Stimulated activated CD4-positive, alpha-beta T cell treated with anti-CD3 and anti-CD28 coated beads, Interleukin-15, amount 100 ng/mL, for 1 hour (primary cell): ENCODE results near the gene FSIP1.

ENCODE experiments used
- DNase-seq, 2 donors: peaks; one replicate each; pipeline ENCODE4 v3.0.0-alpha.2; 2020; ENCODE audit warnings: low read depth in 1 of 2, low spot score in 1 of 2

FSIP1 gene

DNA sequence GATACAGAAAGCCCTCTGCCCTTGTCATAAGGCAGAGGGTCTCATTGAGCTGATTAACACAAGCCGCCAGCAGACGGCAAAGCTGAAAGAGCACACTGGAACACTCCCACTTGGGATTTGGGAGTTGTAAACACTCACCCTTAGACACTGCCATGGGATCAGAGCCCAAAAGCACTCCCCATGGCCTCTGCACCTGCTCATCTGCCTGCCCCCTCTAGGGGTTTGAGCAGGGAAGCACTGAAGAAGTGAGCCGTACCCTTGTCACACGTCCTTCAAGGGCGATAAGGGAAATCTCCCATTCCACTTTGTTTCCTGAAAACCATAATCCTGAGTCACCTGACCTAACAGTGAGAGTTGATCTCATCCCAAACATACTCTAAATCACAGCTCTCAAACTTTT is 14.7 kb downstream of the FSIP1 start:
- DNase-seq: no peak

DNA sequence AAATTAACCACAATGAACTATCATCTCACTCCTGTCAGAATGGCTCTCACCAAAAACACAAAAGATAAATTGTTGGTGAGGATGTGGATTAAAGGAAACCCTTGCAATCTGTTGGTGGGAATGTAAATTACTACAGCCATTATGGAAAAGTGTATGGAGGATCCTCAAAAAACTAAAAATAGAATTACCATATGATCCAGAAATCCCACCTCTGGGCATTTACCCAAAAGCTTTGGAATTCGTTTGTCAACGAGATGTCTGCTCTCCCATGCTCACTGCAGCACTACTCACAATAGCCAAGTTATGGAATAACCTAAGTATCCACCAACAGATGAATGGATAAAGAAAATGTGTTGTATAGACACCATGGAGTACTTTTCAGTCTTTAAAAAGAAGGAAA is 21.6 kb downstream of the FSIP1 start:
- DNase-seq: no peak

DNA sequence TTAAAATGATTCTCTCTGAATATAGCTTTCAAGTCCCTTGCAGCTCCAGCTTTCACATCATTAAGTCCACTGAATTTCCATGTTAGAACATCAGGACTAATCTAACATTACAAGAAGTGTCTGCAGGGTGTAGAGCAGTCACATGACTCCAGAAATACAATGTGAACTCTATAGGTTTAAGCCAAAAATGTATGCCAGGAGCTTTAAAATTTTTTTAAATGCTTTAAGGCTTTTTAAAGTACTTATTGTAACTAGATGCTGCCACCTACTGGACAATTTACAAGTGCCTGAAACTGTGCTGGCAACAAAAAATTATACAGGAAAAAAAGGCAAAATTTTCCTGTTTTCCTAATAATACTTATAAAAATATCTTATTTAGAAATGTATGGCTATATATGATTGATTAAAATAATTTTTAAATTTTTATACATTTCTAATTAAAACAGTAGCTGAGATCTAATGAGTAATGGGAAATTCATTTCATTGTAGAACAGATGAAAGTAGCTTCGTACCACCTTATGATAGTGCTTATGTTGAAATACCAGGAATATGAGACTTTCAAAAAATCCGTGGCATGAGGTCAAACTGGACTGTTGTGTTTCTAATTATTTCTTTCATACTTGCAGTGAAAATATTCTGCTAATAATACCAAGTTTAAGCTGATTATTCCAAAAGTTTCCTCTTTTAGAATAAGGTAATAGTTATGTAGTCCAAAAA is 25.7 kb downstream of the FSIP1 start:
- DNase-seq: no peak

DNA sequence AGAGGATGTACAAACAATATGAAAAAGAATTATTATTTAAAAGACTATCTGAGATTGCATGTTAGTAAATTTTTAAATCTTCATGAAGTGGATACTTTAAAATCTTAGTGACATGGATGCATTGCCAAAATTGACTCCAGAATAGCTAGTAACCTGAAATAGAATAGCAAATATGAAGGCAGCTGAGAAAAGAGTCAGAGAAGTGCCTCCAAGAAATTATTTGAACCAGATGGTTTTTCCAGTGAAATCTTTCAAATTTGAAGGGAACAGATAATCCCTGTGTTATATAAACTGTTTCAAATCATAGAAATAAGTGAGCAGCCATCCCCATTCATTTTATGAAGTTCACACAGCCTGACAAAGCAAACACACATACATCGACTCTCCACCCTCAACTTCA is 29.6 kb downstream of the FSIP1 start:
- DNase-seq: no peak

DNA sequence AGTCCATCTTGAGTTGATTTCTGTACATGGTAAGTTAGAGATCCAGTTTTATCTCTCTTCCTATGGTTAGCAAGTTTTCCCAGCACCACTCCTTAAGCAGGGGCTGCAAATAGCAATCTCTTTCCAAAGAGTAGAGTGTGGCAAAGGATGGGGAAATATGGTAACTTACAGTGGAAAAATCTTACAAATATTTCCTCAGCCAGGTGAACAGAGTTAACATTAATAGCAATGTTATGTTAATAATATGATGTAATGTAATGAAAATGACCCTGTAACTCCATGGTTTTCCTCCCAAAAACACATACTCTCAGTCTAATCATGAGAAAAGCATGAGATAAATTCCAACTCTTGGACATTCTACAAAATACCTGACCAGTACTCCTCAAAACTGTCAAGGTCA is 30.4 kb downstream of the FSIP1 start:
- DNase-seq: no peak

DNA sequence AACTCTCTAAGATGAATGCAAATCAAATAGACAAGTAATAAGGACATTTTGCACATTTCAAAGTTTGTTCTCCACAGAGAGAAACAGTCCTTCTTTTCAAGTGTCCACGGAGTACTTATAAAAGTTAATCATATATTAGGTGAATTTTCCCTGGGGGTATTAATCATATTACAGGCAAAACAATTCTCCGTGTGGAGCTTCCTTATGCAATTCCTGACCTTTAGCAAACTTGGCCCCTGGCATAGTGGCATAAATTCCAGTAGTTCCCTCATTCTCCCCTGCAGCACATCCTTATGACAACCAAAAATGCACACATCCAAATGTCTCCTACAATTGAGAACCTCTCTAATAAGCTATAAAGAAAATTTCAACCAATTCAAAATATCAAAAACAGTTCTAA is 34.4 kb downstream of the FSIP1 start:
- DNase-seq: no peak

DNA sequence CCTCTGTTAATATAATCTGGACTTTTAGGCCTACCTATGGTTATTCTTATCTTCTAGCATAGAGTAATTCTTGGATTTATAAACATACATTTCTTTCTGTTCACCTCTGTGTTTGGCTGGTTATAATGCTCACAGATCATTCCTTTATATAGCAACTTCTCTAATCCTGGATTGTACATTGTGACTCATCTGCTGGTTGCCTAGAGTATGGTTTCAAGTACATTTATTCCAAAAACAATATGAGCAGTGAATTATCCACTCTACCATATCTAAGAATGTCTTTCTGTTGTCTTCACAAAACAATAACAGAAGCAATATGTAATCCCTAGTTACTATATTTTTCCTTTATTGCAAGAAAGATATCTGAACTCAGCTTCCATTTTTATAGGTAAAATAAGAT is 35.3 kb downstream of the FSIP1 start:
- no peak for DNase-seq

DNA sequence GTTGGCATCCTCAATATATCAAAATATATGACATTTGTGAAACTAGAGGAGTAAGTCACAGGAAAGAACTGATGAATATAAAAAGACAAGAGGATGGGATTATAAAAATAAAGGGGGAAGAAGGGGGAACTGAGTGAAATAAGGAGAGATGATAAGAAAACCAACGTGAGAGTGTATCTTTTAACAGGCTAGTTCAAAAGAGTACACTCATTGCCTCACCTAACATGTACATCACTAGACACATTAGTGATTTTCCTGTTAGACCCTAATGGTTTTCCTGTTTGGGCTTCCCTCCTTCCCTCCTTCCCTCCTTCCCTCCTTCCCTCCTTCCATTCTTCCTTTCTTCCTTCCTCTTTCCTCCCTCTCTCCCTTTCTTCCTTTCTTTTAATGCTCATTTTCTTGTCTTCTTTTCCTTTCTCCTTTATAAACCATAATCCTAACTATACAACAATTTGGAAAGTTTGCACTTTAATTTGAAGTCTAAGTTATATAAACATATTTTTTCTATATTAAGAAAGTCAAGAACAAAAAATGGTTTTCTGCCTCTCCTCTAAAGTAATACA is 35.8 kb downstream of the FSIP1 start:
- DNase-seq: no peak

DNA sequence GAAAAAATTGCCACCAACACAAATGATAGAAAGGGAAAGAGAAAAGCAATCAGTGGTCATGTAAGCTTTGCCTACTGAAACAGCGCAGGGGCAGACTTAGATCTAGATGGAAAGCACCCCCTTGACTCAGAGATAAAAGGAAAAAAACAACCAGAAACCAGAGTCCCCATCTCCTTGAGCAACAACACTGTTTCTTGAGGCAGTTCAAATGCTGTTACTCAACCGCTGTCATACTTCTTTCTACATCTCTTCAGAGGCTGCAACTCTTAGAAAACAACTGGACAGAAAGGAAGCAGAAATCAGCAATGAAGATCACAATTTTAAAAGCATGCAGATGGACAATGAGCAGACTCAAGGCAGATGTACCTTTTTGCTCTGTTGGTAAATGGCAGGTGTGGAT is 36.5 kb downstream of the FSIP1 start:
- DNase-seq: no peak

DNA sequence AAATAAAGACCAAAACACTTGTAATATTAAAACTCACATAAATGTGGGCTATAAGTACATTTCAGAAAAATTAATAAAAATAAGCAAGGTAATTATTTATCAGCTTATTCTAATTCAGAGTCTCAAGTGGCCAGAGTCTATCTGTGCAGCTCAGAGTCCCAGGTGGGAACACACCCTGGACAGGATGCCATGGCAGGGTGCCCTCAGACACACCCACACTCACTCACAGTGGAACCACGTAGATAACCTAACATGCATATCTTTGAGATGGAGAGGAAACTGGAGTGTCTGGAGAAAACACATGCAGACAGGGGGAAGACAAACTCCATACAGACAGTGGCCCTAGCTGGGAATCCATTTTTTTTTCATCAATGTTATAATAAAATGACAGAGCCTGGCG is 37.2 kb downstream of the FSIP1 start:
- DNase-seq: no peak

DNA sequence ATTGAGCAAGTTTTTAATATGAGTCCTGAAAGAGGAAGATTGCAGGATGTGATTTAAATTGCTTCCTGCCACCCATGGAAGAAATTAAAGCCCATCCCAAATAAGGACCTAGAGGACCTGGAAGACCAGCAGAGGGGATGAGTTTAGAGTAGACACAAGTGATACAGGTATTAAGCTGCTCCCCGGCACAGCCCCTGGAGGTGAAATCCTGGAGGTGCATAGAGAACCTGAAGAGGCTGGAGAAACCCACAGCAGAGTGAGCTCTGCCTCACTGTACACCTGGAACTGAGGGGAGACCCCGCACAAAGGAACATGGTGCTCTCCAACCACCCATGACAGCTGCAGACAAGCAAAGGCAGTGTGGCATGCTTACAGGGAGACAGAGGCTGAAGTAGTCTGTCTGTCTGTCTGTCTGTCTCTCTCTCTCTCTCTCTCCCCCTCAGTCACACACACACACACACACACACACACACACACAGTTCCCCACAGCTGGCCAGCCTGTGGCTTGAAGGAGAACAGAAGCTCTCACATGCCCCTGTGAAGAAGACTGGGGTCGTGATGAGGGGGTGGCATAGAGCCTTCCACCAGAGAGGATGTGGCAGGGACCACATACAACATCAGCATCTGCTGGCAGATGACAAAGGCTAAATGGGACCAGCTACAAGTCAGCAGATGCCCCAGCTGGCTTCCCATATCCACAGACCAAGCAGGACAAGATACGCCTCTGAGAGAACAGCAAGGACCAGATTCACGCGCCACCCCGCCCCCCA is 38.1 kb downstream of the FSIP1 start:
- DNase-seq: no peak

DNA sequence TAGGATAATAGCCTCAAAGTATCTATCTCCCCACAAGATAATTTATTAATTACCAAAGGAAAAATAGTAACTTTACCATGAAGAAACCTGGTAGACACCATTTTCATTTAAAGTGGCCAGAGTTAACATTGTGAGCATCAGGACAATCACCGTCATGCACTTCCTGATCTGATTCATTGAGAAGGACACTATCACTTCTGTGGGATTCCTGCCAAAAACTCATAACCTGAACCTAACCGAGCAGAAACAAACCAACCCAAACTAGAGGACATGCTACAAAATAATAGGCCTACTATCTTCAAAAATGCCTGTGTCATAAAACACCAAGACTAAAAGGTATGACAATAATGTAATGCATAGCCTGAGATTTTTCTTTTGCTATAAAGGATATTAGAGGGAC is 39.0 kb downstream of the FSIP1 start:
- no peak for DNase-seq

DNA sequence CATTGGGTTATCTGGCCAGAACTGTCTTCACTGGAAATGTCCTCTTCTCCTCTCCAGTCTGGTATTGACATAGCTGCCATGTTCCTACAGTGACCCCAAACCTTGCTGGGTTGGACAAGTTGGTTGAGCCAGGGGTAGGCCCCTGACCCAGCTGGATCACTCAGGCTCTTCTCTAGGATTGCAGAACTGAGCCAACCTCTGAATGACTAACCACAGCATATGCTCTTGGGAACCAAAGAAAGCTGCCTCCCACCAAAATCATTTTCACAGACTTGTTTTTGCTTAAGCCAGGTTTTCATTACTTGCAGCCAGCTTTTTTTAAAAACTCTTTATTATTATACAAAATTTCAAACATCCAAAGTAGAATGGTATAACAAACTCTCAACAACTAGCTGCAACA is 41.4 kb downstream of the FSIP1 start:
- DNase-seq: no peak

DNA sequence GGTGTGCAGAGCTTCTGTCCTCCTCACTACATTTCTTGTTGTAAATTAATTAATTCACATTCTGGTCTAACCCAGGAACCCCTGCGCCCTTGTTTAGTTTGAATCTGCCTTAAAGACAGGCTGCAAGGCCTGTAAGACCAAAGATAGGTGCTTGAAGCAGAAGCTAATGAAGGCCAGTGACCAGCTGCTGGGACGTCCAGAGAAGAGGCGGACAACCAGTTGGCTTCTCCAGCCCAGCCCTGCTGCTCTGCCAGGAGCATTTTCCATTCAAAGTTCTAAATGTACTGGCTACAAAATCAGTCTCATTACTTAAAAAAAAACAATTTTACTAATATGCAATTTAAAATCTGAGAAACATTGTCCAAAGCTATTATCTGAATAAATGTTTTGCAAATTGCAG is 43.6 kb downstream of the FSIP1 start:
- DNase-seq: no peak

DNA sequence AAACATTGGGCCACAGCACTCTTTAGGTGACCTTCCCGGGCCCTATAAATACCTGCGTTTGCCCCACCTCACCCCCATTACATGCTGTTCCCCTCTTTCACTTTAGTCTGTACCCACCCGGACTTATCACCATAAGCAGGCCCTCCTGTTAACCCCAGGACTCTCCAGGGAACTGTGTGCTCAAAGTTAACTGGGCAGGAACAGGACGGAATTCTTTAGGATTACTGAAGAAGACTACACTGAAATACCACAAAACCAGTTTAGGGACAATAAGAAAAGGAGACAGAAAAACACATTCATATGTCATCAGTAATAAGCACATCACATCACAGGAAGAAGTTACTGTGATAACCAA is 45.5 kb downstream of the FSIP1 start:
- no peak for DNase-seq

DNA sequence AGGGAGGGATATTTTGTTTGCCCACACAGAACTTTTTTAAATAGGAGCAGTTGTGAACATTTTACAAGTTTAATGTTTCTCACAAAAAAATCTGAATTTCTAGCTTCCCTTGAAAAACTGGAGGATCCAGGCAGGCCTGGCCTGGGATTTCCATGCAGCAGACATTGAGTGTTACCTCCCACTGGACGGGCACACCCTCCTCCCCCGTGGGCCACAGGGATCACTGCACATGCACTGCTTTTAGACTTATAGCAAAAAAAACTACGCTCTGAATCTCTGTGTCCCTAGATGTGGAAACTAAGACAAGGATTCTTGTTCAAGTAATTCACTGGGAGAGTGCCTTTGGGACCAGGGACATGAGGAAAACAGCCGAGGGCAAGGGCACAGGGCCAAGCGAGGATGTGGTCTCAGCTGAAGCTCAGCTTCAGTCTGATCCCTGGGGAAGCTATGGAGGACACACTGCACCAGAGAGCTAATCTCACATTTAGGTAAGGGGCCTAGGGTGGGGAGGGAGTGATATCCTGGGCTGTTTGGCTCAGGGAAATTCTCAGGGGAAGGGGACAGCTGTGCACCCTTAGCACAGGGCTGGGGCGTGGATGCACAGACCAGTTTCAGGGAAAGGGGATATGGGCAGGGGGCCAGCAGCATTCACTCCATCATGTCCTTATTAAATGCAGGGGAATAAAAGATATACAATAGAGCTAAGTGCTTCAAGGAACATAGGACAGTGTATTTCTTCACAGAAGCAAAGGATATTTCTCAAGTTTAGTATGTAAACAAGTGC is 46.0 kb downstream of the FSIP1 start:
- DNase-seq: no peak

DNA sequence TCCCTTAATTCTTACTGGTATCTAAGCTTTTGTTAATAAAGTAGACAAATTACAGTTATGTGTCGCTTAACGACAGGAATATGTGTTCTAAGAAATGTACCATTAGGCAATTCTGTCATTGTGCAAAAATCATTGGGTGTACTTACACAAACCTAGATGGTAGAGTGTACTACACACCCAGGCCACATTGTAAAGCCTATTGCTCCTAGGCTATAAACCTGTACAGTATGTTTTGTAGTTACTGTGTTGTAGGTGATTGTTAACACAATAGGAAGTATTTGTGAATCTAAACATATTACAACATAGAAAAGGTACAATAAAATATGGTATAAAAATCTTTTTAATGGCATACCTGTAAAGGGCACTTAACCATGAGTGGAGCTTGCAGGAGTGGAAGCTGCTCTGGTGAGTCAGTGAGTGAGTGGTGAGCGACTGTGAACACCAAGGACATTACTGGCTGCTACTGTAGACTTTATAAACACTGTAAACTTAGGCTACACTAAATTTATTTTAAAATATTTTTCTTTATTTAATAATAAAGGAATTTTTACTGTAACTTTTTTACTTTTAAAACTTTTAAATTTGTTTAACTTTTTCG is 47.4 kb downstream of the FSIP1 start:
- DNase-seq: no peak

DNA sequence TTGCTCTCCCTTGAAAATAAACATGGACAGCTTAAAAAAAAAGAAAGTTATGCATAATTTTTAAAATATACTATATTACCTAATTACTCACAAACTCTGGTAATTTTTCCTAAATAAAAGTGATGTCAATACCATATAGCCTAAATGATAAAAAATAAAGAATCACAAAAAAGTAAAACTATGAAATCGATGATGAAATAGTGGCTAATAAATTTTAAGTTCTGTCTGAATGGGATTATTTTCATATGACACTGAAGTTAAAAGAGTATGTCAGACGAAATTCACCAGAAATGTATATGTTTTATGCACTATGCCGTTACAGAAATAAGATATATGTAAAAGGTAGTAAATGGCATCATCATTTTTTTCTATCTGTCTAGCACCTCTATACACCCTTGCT is 51.4 kb downstream of the FSIP1 start:
- no peak for DNase-seq

DNA sequence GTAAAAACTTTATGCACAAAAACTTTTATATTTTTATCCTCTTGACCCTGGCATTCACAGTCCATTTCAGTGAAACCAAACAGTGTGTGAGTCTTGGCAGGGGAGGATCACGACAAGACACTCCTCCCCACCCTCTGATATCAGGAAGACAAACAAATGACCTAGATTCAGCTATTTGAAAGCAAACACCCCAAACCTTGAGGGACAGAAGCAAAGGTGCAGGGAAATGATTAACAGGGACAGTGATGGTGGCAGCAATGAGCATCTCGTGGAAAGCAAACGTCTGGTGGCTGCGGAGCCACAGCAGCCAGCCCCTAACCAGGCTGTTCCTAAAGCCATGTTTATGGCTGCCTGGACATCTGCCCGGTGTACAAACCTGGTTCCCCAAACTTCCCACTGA is 52.1 kb downstream of the FSIP1 start:
- no peak for DNase-seq

DNA sequence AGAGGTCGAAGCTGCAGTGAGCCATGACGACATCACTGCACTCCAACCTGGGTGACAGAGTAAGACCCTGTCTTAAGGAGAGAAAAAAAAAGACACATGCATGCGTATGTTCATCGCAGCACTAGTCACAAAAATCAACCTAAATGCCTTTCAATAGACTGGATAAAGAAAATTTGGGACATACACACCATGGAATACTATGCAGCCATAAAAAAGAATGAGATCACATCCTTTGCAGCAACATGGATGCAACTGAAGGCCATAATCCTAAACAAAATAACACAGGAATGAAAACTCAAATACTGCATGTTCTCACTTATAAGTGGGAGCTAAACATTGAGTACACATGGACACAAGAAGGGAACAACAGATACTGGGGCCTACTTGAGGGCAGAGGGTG is 53.1 kb downstream of the FSIP1 start:
- no peak for DNase-seq

DNA sequence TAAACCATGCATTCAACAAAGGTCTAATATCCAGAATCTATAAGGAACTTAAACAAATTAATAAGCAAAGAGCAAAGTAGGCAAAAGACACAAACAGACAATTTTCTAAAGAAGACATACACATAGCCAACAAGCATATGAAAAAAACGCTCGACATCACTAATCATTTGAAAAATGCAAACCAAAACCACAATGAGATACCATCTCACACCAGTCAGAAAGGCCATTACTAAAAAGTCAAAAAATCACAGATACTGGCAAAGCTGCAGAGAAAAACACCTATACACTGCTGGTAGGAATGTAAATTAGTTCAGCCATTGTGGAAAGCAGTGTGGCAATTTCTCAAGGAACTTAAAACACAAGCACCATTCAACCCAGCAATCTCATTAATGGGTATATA is 53.8 kb downstream of the FSIP1 start:
- no peak for DNase-seq

DNA sequence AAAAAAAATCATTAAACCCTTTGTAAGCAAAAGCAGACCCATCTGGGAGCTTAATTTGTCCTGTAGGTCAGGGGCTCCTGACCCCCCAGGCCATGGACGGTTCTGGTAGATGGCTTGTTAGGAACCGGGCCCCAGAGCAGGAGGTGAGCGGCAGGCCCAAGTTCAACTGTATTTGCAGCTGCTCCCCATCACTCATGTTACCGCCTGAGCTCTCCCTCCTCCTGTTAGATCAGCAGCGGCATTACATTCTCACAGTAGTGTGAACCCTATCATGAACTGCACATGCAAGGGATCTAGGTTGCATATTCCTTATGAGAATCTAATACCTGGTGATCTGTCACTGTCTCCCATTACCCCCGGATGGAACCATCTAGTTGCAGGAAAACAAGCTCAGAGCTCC is 60.7 kb downstream of the FSIP1 start:
- no peak for DNase-seq
